Esophagus (tissue), 2 donors: ENCODE measurements around the gene CKB. TPM values are rescaled to one million over a fixed set of nuclear protein-coding genes. Genes with fewer than 3 reads are reported as not detected.

Experiments
- H3K27ac ChIP-seq, 2 donors: one replicate each; pipeline ENCODE4 v1.5.1; 2013; ENCODE audit warnings: low read depth in 2 of 2, mild to moderate bottlenecking in 2 of 2, inconsistent platforms in 1 of 2, low read length in 1 of 2, moderate library complexity in 1 of 2
- H3K27me3 ChIP-seq, 2 donors: one replicate each; pipeline ENCODE4 v1.6.1; 2013; ENCODE audit warnings: low read length in 2 of 2, control low read depth in 1 of 2, mild to moderate bottlenecking in 1 of 2; ENCODE audit not compliant: insufficient read depth in 2 of 2, control insufficient read depth in 1 of 2
- H3K36me3 ChIP-seq, 2 donors: one replicate each; pipeline ENCODE4 v1.6.1; 2013; ENCODE audit warnings: low read length in 1 of 2; ENCODE audit not compliant: control insufficient read depth in 2 of 2, insufficient read depth in 2 of 2
- H3K4me1 ChIP-seq, 2 donors: one replicate each; pipeline ENCODE4 v1.6.1; 2013; ENCODE audit warnings: low read length in 1 of 2; ENCODE audit not compliant: control insufficient read depth in 2 of 2, insufficient read depth in 2 of 2
- H3K4me3 ChIP-seq, 2 donors: one replicate each; pipeline ENCODE4 v1.5.1; 2013; ENCODE audit warnings: low read length in 2 of 2, mild to moderate bottlenecking in 2 of 2, low read depth in 1 of 2, moderate library complexity in 1 of 2
- H3K9me3 ChIP-seq, 2 donors: one replicate each; pipeline ENCODE4 v1.6.1; 2013; ENCODE audit warnings: mild to moderate bottlenecking in 2 of 2, low read depth in 1 of 2, low read length in 1 of 2, moderate library complexity in 1 of 2; ENCODE audit not compliant: control insufficient read depth in 2 of 2, insufficient read depth in 1 of 2
- WGBS, 2 donors: extraction: QIAGEN DNeasy Blood & Tissue Kit; methylation state at CpG; one replicate each; pipeline ENCODE4 v1.1.7; 2013; 5-methylcytosine and 5-hydroxymethylcytosine counted together
- polyA plus RNA-seq, 2 donors: library from polyadenylated mRNA; stranded (reverse); fragments of 200-250 nt; gene quantifications; one replicate each; pipeline ENCODE4 v1.2.3, GENCODE V29; 2013
- donor health status: healthy with polysubstance abuse.
- donor health status: Bipolar disorder and iron deficiency.

CKB gene
- polyA plus RNA-seq, 2 donors: 117 to 134 TPM

- 69 to 70% methylated on average over 8 of the region's 8 CpGs for WGBS, 2 donors
- Histone ChIP-seq H3K27ac (no peak overlapping the region), H3K4me1 (peaks cover 0 to 2% of the 10 kb centered on the region in 2 donors), H3K4me3 (peak overlapping the region in 1 of 2 donors; percentile 63), H3K27me3 (no peaks in the 10 kb centered on the region), H3K9me3 (no peaks in the 10 kb centered on the region), H3K36me3 (peaks cover 0 to 3% of the 10 kb centered on the region in 2 donors)
These were observed 38.1 kb upstream of the CKB start for GRCh38 chr14:103560691-103561090.

- Histone ChIP-seq H3K27me3 (no peaks in the 10 kb centered on the region), H3K36me3 (peaks cover 0 to 3% of the 10 kb centered on the region in 2 donors), H3K4me3 (no peak overlapping the region), H3K9me3 (no peaks in the 10 kb centered on the region), H3K27ac (no peak overlapping the region), H3K4me1 (peaks cover 0 to 2% of the 10 kb centered on the region in 2 donors)
- WGBS, 2 donors: 77 to 80% methylated on average over 9 of the region's 9 CpGs
These were observed 37.1 kb upstream of the CKB start for GRCh38 chr14:103559766-103560165.

GRCh38 chr14:103558071-103558882 is 35.6 kb upstream of the CKB start:
- no peak overlapping the region for H3K4me3 ChIP-seq
- peaks cover 0 to 2% of the 10 kb centered on the region in 2 donors for H3K4me1 ChIP-seq
- H3K27me3 ChIP-seq: no peaks in the 10 kb centered on the region
- H3K9me3 ChIP-seq: no peaks in the 10 kb centered on the region
- H3K27ac ChIP-seq: peak overlapping the region in 1 of 2 donors; percentile 39
- H3K36me3 ChIP-seq: peaks cover 0 to 3% of the 10 kb centered on the region in 2 donors
- WGBS, 2 donors: 82 to 86% methylated on average over 16 of the region's 16 CpGs

- Histone ChIP-seq H3K4me3 (no peak overlapping the region), H3K4me1 (peaks cover 0 to 8% of the 10 kb centered on the region in 2 donors), H3K27me3 (no peaks in the 10 kb centered on the region), H3K36me3 (peaks cover 0 to 3% of the 10 kb centered on the region in 2 donors), H3K27ac (no peak overlapping the region), H3K9me3 (no peaks in the 10 kb centered on the region)
- 47 to 49% methylated on average over 15 of the region's 15 CpGs for WGBS, 2 donors
These were observed 34.5 kb upstream of the CKB start for GRCh38 chr14:103556946-103557758.

- H3K4me1 ChIP-seq: peaks cover 0 to 22% of the 10 kb centered on the region in 2 donors
- no peak overlapping the region for H3K4me3 ChIP-seq
- peak overlapping the region in 1 of 2 donors; percentile 5 for H3K27ac ChIP-seq
- H3K36me3 ChIP-seq: peaks cover 0 to 6% of the 10 kb centered on the region in 2 donors
- no peaks in the 10 kb centered on the region for H3K9me3 ChIP-seq
- WGBS, 2 donors: 81 to 88% methylated on average over 15 of the region's 15 CpGs
- H3K27me3 ChIP-seq: no peaks in the 10 kb centered on the region
These were observed 33.1 kb upstream of the CKB start for GRCh38 chr14:103555559-103556337.

GRCh38 chr14:103552846-103553210 is 30.2 kb upstream of the CKB start:
- H3K9me3 ChIP-seq: no peaks in the 10 kb centered on the region
- peaks cover 0 to 3% of the 10 kb centered on the region in 2 donors for H3K36me3 ChIP-seq
- H3K27ac ChIP-seq: peak overlapping the region; percentile 73 to 78
- WGBS, 2 donors: 87% methylated on average over 11 of the region's 11 CpGs
- peaks cover 7 to 37% of the 10 kb centered on the region in 2 donors for H3K4me1 ChIP-seq
- no peak overlapping the region for H3K4me3 ChIP-seq
- no peaks in the 10 kb centered on the region for H3K27me3 ChIP-seq

- Histone ChIP-seq H3K27me3 (no peaks in the 10 kb centered on the region), H3K9me3 (no peaks in the 10 kb centered on the region), H3K4me3 (no peak overlapping the region), H3K36me3 (peaks cover 0 to 3% of the 10 kb centered on the region in 2 donors), H3K27ac (peak overlapping the region; percentile 78 to 84), H3K4me1 (peaks cover 7 to 37% of the 10 kb centered on the region in 2 donors)
- WGBS, 2 donors: 39 to 59% methylated on average over 18 of the region's 18 CpGs
These were observed 29.6 kb upstream of the CKB start for GRCh38 chr14:103552011-103552845.

GRCh38 chr14:103551338-103551762 is 28.7 kb upstream of the CKB start:
- WGBS, 2 donors: 54 to 62% methylated on average over 17 of the region's 17 CpGs
- H3K9me3 ChIP-seq: no peaks in the 10 kb centered on the region
- no peak overlapping the region for H3K4me3 ChIP-seq
- H3K27me3 ChIP-seq: no peaks in the 10 kb centered on the region
- peaks cover 7 to 42% of the 10 kb centered on the region in 2 donors for H3K4me1 ChIP-seq
- H3K27ac ChIP-seq: peak overlapping the region; percentile 78 to 84
- H3K36me3 ChIP-seq: peaks cover 0 to 3% of the 10 kb centered on the region in 2 donors
